Stimulated activated naive CD8-positive, alpha-beta T cell treated with anti-CD3 and anti-CD28 coated beads, Interleukin-15, Interleukin-2, amounts not matched to agents 100 U/mL and 50 U/mL, for 24 hours (primary cell): ENCODE results near the gene TELO2.

Experiments
- ATAC-seq: fragments of 150-1000 bp; cut with Tn5 transposase; one replicate; pipeline ENCODE4 v1.10.0; 2021
- DNase-seq: peaks from one replicate; pipeline ENCODE4 v3.0.0; 2021

Gene TELO2

DNA sequence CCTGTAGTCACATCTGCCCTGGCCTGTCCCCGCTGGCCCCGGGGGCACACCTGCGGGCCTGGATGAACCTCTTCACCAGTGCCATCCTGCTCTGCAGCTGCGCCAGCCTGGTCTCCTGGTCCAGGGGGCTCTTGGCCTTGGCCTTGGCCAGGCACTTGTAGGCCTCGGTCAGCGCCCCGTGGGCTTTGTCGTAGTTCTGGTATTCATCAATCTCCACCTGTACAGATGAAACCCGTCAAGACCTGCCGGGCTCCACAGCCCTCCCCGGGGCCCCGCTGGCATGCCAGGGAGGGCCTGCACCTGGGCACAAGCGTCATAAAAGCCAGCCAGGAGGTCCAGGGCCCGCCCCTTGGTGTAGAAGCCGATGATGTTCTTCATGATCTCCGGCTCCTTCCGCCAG lies 26.7 kb downstream of the TELO2 start:
- ATAC-seq (no peak), DNase-seq (no peak)

DNA sequence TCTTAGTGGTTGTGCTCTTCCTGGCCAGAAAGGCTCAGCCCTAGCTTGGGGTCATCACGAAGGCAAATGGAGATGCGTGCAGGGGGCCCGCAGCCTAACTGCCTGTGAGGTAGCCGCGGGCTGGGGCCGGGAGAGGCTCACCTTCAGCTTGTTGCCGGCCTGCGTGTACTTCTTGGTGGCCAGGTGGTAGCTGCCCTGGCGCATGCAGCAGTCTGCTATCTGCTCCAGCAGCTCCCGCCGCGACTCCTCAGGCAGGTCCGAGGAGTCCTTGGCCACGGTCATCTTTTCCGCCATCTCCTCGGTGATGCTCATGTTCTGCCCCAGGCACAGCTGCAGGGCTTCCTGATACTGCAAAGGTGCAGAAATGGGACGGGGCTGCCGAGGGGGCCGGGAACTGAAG lies 27.3 kb downstream of the TELO2 start:
- ATAC-seq (no peak), DNase-seq (no peak)

DNA sequence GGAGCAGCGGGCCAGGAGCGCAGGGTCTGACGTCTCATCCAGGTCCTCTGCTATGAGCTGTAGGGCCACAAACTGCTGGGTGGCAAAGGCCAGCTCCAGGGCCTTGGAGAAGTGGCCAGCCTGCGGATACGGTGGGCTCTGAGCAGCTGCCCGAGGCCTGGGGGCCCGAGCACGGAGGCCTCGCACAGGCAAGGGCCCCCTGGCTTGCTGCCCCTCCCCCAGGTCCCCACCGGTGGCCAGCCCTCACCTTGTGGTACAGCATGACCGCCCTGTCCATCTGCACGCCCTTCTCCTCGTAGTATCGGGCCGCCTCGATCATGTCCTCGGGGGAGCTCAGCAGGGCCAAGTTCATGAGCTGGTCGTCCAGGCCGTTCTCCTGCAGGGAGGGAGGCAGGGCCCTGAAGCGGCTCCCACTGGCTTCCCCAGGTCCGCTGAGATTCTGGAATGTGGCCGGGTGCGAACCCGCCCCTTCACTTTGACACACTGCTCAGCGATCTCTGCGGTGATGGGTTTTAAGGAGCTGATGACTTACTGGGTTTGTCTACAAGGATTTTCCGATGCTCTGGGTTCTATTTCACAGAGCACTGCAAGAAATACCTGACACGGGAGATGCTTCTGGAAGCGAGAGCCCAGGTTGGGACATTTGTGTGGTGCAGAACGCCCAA lies 30.6 kb downstream of the TELO2 start:
- ATAC-seq (no peak), DNase-seq (no peak)

DNA sequence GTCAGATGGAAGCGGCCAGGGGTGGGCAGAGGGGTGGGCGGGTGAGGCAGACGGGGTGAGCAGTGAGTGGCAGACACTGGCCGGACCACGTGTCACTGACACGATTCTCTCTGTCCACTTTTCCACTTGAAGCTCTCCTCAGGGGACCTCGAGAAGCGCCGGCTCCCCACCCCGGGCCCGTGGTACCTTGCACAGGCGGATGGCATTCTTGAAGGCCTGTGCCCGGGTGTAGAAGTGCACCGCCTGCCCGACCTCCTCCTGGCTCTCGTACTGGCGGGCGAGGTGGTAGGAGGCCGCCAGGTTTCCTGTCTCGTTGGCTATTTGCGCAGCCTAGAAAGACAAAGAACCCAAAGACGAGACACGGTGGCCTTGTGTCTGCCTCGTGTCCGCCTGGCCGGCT lies 31.2 kb downstream of the TELO2 start:
- ATAC-seq (no peak), DNase-seq (no peak)

DNA sequence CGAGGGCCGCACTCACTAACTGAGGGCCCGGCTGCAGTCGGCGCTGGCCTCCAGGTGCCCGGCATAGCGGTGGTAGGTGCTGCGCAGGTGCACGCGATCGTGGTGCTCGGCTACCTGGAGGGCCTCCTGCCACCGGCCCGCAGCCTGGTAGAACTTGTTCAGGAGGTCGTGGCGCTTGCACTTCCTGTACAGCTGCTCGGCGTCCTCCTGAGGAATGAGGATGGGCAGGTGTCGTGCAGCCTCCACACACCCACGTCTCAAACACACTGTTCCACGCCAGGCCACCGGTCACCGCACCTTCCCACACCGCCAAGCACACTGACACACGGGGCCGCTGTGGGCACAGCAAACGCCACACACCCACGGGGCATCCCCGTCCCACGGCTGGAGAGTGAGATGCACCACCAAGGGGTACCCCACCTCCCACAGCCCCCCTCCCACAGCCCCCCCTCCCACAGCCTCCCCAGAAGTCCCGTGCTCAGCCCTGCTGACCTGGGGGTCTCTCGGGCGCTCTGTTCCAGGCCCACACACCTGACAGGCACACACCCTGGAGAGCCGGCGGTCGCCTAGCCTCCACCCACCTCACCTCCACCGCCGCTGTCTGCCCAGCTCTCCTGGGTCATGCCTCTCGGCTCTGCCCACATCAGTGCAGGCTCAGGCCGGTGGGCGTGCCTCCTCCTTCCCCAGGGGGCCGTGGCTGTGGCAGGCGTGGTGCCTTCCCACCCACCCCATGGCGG lies 32.9 kb downstream of the TELO2 start:
- ATAC-seq, result peak; percentile 38
- DNase-seq, result no peak

DNA sequence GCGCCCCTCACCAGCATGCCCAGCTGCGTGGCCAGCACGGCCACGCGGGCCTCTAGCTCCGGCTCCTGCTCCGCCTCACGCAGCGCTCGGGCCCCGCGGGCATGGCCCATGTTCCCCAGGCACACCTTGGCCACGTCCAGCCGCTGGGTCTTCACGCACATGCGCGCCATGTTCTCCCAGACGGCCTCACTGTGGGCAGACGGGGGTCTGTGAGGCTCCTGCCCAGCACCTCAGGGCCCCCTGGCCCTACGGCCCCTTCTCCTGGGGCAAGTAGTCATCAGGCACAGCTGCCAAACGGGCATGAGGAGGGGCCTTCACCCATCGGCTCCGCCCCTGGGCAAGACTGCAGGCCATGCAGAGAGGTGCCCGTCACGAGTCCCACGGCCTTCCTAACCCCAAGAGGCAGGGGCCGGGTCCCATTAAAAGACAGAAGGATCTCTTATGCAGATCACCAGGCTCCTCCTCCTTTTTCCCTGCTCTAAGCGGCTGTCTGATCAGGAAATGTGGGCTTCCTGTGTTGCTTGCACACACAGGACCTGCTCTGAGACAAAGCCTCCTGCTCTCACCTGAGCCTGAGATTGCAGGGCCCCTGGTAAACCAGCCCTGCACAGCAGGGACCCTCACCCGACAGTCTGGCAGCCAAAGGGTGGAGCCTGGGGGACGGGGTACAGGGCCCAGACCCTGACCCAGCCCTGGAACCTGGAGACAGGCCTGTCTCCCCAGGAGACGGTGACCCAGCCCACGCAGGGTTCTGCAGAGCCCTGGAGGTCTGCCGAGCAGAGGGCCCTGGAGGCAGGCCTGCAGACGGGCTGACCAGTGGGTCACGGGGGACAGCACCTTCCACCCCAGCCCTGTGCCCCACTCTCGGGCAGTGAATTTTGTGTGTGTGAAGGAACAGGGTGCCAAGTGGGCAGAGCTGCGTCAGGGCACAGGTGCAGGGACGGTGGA lies 33.7 kb downstream of the TELO2 start:
- DNase-seq (no peak), ATAC-seq (peak; percentile 5)

DNA sequence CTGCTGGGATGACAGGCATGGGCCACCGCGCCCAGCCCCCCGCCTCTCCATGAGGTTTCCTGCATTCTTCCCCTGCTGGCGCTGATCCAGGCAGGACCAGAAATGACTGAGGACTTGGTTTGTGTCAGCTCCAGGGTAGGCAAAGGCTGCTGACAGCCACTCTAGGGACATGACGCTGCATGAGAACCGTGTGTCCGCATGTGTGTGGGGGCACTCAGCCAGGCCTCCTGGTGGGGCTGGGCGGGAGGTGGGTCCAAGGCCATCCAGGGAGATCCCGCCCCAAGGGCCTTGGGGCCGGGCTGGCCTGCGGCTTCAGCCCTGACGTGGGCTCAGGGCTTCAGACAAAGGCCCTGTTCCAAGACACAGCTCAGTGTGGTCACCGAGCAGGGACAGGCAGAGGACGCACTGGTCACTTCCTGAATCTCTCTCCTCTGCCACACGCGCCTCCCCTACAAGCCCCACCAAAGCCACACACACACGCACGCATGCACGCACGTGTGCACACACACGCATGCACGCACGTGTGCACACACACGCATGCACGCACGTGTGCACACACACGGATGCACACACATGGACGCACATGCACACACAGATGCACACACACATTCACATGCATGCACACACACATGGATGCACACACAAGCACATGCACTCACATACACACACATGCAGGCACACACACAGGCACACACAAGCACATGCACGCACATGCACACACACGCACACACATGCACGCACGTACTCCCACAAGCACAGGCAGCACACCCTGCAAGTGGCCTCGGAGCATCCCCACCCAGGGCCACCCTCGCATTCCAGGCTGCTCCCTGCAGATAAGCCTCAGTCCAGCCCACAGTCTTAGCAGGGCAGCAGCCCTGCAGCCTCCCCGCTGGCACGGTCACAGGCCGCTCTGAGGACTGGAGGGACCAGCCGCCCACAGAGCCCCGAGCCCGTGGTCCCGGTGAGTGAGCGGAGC lies 35.0 kb downstream of the TELO2 start:
- DNase-seq, result no peak

DNA sequence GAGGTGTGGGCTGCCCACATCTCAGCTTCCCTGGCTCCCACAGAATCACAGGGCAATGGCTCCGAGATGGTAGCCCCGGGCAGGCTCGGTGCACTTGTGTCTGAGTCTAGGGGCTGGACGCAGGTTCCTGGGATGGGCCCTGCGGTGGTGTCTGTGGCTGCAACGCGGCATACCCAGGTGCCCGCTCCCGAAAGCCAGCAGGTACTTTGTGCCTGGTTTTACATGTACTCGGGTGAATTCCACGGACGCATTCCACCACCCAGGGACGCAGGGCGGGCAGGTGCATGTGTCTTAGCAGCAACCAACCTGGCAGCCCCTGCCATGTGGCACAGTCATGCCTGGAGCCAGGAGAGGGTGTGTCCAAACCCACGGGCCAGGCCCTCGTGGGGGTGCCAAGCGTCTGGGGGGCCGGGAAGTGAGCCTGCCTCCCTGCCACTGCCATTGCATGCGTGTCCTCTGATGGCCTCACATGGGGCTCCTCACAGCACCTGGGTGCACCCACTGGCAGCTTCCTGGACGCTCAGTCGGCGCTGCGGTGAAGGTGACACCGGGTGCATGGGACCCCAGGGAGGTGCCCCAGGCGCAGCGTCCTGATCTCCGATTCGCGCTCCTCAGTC lies 35.9 kb downstream of the TELO2 start:
- no peak for DNase-seq
- ATAC-seq, result no peak

More for the DNA sequence above, 35.0 kb downstream of the TELO2 start:
- ATAC-seq, result no peak

DNA sequence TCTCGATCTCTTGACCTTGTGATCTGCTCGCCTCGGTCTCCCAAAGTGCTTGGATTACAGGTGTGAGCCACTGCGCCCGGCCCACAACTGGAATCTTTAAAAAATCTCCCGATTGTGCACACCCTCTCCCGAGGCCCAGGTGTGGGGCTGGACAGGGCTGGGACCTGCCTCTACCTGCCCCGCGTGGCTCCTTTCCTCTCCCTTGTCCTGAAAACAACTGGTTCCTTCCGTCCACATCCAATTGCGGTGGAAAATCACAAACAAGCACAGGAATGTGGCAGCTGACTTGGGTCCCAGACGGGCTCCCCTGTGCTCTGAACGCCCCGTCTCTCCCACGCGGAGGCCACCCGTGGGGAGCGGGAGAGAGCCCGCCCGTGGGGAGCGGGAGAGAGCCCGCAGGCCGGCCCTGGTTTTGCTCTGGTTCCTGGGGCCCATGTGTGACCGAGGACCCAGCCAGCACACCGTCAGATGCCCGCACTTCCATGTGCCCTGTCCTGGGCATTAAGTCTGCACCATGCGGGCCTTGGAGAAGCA lies 37.3 kb downstream of the TELO2 start:
- ATAC-seq (no peak), DNase-seq (no peak)

DNA sequence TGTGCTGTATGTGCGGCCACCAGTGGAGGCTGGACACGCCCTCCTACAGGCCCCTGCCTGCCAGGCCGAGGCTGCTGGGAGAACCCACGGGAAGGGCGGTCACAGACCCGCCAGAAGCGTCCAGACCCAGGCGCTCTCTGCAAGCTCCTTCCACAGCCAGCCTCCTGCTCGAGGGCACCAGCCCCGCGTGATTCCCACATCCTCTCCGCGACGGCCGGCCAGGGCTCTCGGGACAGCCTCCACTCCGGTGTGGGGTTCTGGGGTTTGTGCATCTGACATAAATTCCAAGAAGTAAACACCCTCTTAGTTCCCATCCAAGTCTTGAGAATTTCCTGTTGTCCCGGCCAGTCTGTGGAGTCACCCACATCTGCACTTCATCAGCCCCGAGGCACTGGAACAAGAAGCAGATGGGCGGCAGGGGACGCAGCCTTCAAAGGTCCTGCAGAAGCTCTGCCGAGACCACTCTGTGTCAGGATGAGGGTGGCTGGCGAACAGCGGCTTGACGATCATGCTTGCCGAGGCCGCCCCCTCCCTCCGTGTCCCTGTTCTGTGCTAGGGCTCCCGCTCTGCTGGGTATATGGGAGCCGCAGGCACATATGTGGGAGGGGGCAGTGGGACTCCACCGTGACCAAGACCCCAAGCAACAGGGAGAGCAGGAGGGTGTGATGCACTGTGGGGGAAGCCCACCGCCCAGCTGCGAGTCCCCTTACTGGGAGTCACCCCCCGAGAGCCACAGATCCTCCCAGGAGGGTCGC lies 37.9 kb downstream of the TELO2 start:
- DNase-seq, result no peak
- no peak for ATAC-seq

DNA sequence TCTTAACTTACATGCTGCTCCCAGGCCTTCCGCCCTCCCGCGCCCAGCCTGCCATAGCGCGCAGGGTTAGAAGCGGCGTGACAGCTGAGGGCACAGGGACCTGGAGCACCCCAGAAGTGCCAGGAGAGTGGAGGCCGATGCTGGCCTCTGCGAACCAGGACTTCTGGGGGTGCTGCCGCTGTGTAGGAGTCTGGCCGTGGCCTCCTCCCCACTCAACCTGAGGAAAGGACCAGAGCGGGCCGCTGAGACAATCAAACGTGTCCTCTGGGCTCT lies 38.4 kb downstream of the TELO2 start:
- DNase-seq (no peak), ATAC-seq (no peak)

DNA sequence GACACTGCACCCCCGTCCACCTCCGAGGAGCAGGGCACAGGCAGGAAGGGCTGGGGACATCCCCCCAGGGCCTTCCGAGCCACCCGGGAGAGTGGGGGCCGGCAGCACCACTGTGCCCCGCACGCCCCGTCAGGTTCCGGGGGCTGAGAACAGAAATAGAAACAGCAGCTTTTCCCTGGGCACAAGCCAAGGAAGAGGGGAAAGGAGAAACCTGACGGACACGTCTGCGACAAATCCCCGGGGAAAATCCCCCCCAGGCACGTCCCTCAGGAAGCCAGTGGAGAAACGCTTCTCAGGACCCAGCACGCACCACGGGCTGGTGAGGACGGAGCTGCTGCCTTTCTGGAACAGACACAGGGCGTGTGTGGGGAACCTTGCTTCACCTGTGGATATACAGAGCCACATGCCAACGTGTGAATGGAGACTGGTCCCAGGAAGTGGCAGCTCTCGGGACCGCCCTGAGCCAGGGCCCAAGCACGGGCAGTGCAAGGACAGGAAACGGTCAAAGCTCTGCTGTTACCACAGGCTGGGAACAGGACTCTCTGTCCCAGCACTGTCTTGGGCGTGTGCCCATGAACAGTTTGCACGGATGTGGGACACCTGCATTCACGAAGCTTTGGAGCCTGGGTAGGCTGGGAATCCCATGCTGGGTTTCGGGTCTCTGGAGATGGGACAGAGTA lies 39.1 kb downstream of the TELO2 start:
- DNase-seq, result no peak
- no peak for ATAC-seq

DNA sequence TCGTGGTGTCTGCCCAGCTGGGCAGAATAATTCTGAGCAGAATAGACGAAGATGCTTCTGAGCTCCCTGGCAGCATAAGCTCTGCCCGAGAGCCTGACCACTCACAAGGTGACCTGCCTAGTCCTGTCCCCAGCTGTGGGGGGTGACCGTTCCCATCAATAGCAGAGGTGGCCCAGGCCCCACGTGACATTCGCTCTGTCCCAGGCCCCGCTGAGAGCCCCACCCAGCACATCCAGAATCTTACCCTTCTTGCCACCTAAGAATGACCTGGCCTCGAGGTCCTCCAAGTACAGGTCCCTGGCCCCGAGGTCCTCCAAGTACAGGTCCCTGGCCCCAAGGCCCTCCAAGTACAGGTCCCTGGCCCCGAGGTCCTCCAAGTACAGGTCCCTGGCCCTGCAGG lies 39.6 kb downstream of the TELO2 start:
- ATAC-seq, result no peak

DNA sequence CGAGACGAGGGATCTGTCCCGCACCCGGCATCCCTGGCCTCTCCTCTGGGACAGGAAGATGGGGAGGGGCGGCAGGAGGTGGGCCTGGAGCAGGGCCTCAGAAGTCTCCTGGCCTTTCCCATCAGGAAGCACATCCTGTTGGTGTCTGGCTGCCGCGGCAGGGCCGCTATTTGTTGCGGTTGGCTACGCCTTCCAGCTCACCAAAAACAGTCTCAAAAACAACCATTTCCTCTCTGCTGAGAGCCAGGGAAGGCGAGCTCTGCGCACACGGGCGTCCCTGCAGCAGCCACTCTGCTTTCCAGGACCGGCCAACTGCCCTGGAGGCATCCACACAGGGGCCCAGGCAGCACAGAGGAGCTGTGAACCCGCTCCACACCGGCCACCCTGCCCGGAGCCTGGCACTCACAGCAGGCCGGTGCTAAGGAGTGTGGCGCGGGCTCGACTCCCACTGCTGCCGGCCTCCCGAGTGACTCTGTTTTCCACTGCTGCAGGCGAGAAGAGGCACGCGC lies 40.3 kb downstream of the TELO2 start, which contains the start of gene TMEM204:
Gene TMEM204, plus strand, starts transcription at position 224 of the 509 bp plus-strand sequence. CDS start 610 bp downstream, outside the sequence.
- ATAC-seq (peak; percentile 11), DNase-seq (peak; percentile 51)

More for the DNA sequence above, 39.6 kb downstream of the TELO2 start:
- no peak for DNase-seq

DNA sequence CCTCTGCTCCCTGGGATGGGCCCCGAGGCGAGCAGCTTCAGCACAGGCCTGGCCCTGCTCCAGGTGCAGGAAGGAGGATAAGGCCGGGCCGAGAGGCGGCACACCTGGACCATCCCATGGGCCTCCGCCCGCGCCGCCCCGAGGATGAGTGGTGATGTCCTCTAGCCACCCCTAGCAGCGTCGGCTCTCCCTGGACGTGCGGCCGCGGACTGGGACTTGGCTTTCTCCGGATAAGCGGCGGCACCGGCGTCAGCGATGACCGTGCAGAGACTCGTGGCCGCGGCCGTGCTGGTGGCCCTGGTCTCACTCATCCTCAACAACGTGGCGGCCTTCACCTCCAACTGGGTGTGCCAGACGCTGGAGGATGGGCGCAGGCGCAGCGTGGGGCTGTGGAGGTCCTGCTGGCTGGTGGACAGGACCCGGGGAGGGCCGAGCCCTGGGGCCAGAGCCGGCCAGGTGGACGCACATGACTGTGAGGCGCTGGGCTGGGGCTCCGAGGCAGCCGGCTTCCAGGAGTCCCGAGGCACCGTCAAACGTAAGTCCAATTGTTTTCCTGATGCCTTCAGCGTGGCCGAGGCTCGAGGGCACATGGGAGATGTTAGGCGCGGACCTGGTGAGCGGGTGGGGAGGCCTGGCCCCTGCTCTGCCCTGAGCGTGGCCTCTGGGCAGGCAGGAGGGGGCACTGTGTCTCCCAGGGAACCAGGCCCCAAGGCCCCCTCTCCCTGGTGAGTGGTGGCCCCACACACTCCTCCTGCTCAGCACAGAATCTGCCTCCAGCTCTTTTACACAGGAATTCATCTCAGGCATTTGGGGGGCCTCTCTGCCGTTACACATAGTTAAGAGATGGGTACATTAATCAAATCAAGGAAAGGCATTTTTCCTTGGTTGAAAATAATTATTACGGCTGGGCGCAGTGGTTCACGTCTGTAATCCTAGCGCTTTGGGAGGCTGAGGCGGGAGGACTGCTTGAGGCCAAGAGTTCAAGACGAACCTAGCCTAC lies 41.2 kb downstream of the TELO2 start:
- peak; percentile 12 for ATAC-seq
- peak; percentile 44 for DNase-seq

DNA sequence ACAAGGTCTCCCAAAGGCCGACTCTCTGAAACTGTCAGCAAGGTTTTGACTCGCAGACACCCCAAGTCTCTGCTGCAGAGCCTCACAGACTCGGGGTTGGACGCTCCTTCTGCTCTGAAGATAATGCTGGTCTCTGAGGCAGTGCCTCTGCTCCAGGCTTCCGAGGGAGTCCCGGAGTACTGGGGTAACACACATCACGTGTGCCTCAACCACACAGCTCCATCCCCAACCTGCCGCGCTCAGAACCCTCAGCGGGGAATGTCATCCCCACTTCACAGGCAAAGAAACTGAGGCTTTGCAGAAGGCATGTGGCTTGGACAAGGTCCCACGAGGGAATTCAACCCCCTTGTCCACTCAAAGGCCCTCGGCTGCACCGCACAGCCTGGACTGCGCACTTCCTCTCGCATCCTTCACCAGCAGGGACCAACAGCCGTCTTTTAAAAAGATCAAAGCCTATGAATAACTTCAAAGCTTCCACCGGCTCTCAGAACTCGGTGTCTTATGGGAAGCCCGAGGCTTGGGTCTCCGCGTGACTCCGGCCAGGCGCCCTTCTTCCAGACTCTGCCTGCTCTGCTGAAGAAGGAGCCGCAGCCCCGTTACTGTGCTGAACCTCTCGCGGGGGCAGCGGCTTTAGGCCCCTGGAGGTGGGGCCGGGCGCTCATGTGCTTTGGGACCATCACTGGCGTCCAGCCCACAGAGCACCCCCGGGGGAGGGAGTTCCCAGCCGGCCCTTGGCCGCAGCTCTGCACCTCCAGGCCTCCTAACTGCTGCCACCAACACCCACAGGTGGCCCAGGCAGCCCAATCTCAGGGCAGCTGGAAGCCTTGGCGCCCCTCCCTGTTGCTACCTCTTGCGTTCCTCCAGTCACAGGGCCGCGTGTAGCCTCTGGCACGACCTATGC lies 42.5 kb downstream of the TELO2 start:
- ATAC-seq, result peak; percentile 32
- peak; percentile 46 for DNase-seq

DNA sequence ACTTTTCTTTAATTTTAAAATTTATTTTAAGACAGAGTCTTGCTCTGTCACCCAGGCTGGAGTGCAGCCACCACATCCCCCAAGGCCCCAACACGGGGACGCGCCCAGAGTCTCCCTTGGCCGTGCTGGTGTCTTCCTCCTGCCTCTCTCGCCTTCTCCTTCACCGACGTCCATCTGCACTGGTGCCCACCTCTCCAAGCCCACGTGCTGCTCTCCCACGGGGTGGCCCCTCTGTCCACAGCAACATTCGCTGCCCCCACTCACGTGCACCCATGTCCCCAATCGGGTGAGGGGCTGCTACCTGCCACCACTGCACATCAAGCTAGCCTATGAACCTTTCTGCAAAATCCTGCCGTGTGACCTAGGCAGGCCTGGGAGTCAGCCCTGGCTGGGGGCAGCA lies 43.4 kb downstream of the TELO2 start:
- ATAC-seq, result no peak
- DNase-seq, result no peak
